Cardiac muscle cell (in vitro differentiated cells and primary cell): ENCODE data around the gene ELF2. TPM values are rescaled to one million over a fixed set of nuclear protein-coding genes. Genes with fewer than 3 reads are reported as not detected.

ENCODE experiments used
- DNase-seq, 2 donors: peaks; one replicate each; pipeline versions ENCODE4 v3.0.0 to v3.0.0-alpha.2; 2010 to 2017; ENCODE audit warnings: low read depth in 1 of 2, low spot score in 1 of 2
- H3K27ac ChIP-seq: fragments of 200-600 bp; sonication (generic); 2 replicates; pipeline ENCODE4 v1.5.1; 2016
- H3K27me3 ChIP-seq: fragments of 200-600 bp; sonication (generic); 2 replicates; pipeline ENCODE4 v1.6.0; 2016; ENCODE audit warnings: control low read depth
- H3K36me3 ChIP-seq: fragments of 200-600 bp; sonication (generic); 2 replicates; pipeline ENCODE4 v1.5.1; 2016; ENCODE audit warnings: control low read depth
- H3K4me1 ChIP-seq: fragments of 200-600 bp; sonication (generic); 2 replicates; pipeline ENCODE4 v1.8.1; 2017; ENCODE audit warnings: low read depth, mild to moderate bottlenecking, mixed run types
- H3K4me3 ChIP-seq: fragments of 200-600 bp; sonication (generic); 2 replicates; pipeline ENCODE4 v1.5.1; 2016; ENCODE audit warnings: mild to moderate bottlenecking
- H3K9me3 ChIP-seq: fragments of 200-600 bp; sonication (generic); 2 replicates; pipeline ENCODE4 v1.5.1; 2017; ENCODE audit warnings: low read depth, mild to moderate bottlenecking, control low read depth
- polyA plus RNA-seq: library from polyadenylated mRNA; unstranded; fragments of >200 nt; fragmentation: Nextera tagmentation; extraction: Ambion mirVana; gene quantifications from 2 replicates; pipeline ENCODE4 v1.2.1, GENCODE V29; 2016
- total RNA-seq: library from RNA; depleted of rRNA; stranded (reverse); fragments of >200 nt; gene quantifications from 2 replicates; pipeline ENCODE4 v1.2.3, GENCODE V29; 2016
- TF ChIP-seq, protein P1 (sequence below): IDR thresholded peaks from 2 replicates; pipeline ENCODE4 v1.5.1; 2012; ENCODE audit warnings: low read depth, mild to moderate bottlenecking, low read length

The ELF2 gene
- total and polyA plus RNA-seq, 2 experiments from 2014 or later, result 45.7 to 57.5 TPM

DNA sequence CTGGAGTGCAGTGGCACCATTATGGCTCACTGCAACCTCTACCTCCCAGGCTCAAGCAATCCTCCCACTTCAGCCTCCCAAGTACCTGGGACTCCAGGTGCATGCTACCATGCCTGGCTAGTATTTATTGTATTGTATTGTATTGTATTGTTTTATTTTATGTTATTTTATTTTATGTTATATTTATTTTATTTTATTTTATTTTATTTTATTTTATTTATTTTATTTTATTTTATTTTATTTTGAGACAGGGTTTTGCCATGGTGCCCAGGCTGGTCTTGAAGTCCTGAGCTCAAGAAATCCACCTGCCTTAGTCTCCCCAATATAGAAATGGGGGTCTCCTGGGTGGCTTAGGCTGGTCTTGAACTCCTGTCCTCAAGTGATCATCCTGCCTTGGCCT lies 42.6 kb downstream of the ELF2 start:
- Histone ChIP-seq H3K27ac (no peak overlapping the region), H3K27me3 (no peaks in the 10 kb centered on the region), H3K4me3 (no peak overlapping the region), H3K36me3 (peaks cover 21% of the 10 kb centered on the region), H3K9me3 (no peaks in the 10 kb centered on the region), H3K4me1 (no peaks in the 10 kb centered on the region)
- DNase-seq, result no peak
- TF ChIP-seq, protein P1, sequence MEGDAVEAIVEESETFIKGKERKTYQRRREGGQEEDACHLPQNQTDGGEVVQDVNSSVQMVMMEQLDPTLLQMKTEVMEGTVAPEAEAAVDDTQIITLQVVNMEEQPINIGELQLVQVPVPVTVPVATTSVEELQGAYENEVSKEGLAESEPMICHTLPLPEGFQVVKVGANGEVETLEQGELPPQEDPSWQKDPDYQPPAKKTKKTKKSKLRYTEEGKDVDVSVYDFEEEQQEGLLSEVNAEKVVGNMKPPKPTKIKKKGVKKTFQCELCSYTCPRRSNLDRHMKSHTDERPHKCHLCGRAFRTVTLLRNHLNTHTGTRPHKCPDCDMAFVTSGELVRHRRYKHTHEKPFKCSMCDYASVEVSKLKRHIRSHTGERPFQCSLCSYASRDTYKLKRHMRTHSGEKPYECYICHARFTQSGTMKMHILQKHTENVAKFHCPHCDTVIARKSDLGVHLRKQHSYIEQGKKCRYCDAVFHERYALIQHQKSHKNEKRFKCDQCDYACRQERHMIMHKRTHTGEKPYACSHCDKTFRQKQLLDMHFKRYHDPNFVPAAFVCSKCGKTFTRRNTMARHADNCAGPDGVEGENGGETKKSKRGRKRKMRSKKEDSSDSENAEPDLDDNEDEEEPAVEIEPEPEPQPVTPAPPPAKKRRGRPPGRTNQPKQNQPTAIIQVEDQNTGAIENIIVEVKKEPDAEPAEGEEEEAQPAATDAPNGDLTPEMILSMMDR, result no peak

DNA sequence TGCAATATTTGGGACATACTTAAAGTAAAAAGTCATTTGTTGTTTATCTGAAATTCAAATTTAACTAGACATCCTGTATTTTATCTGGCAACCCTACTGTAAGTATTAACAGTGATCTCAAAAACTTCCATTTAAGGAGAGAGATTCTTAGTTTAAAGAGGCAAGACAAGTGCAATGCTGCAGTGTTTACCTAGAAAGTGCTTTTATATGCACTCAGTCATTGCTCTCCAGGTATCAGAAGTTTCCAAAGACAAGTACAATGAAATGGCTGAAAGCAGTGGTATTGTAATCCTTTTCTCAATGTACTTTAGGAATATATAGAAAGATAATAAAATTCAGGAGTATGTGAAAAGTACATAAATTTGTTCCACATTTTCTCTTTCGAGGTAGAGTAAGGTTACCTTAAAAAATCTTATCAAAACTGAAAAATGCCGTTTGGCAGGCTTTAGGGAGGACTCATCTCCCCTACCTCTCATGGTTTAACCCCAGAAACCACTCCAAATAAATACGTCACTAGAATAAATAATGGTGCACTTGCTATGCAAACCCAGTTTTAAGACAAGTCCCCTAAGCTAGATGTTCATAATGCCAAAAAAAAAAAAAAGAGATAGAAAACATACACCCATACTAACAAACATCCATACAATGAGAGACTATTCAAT lies 45.7 kb downstream of the ELF2 start:
- no peak overlapping the region for H3K27ac ChIP-seq

DNA sequence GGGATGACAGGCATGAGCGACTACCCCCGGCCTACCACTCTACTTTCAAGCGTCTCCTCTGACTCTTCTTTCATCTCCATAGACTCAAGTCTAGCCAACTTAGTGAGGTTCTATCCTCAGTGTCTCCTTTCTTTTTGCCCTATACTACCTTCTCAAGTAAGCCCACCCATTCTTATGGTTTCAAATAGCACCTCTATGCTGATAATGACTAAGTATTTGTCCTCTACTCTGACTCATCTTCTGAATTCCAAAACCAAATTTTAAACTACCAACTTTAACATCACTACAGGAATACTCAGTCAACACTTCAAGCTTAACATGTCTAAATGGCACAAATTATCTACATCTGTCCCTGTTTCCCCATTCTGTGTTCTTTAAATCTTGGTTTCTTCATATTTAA lies 47.8 kb downstream of the ELF2 start:
- Histone ChIP-seq H3K27ac (no peak overlapping the region), H3K27me3 (no peaks in the 10 kb centered on the region), H3K36me3 (peaks cover 4% of the 10 kb centered on the region), H3K9me3 (no peaks in the 10 kb centered on the region), H3K4me3 (no peak overlapping the region), H3K4me1 (no peaks in the 10 kb centered on the region)
- no peak for DNase-seq
- TF ChIP-seq, protein P1, result no peak

More for the DNA sequence above, 45.7 kb downstream of the ELF2 start:
- no peaks in the 10 kb centered on the region for H3K9me3 ChIP-seq
- H3K4me3 ChIP-seq, result no peak overlapping the region
- DNase-seq, result no peak
- H3K36me3 ChIP-seq, result peaks cover 10% of the 10 kb centered on the region
- TF ChIP-seq, protein P1, result no peak
- no peaks in the 10 kb centered on the region for H3K4me1 ChIP-seq
- H3K27me3 ChIP-seq, result no peaks in the 10 kb centered on the region

DNA sequence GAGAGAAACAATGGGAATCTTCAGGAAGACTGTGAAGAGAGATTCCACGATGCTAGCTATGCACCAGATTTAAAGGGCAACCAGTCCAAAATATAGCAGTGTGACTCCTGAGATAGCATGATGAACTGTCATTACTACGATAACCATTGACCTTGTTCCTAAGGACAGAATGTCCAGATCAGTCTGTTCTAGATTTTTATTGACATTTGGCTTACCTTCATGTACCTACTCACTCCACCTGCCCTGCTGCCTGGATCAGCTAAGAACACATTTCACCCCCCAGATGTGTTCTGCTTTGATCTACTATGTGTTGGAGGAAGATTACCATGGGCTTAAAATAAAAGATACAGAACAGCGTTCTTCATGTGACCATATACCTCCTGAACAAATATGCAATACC lies 50.1 kb downstream of the ELF2 start:
- Histone ChIP-seq H3K4me3 (no peak overlapping the region), H3K27me3 (no peaks in the 10 kb centered on the region), H3K36me3 (peaks cover under 1% of the 10 kb centered on the region), H3K27ac (no peak overlapping the region), H3K9me3 (no peaks in the 10 kb centered on the region), H3K4me1 (no peaks in the 10 kb centered on the region)
- TF ChIP-seq, protein P1, result no peak
- DNase-seq, result no peak

DNA sequence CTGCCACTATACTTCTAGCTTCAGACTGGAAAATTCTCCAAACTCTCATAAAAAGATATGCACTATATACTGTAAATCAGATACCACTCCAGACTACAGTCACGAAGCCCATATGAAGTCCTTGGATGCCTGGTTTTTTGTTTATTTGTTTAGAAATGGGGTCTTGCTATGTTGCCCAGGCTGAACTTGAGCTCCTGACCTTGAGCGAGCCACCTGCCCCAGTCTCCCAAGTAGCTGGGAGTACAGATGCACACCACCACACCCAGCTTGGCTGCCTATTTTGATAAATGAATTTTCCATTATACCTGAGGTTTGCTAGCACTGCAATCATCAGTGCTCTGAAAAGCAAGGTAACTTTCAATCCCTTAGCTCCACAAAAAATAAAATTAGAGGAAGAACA lies 53.1 kb downstream of the ELF2 start:
- no peaks in the 10 kb centered on the region for H3K4me1 ChIP-seq
- H3K4me3 ChIP-seq, result no peak overlapping the region
- H3K9me3 ChIP-seq, result no peaks in the 10 kb centered on the region
- peaks cover 4% of the 10 kb centered on the region for H3K36me3 ChIP-seq
- no peak for DNase-seq
- TF ChIP-seq, protein P1, result no peak
- no peaks in the 10 kb centered on the region for H3K27me3 ChIP-seq
- H3K27ac ChIP-seq, result no peak overlapping the region
